ENCODE data around the gene EPX. TPM values are rescaled to one million over a fixed set of nuclear protein-coding genes. Genes with fewer than 3 reads are reported as not detected.
"Not testable (repeated sequence)": the region's sequence is repeated elsewhere in the genome, so short reads cannot be mapped to it uniquely, and the experiment has no call there.

Gene EPX, protein sequence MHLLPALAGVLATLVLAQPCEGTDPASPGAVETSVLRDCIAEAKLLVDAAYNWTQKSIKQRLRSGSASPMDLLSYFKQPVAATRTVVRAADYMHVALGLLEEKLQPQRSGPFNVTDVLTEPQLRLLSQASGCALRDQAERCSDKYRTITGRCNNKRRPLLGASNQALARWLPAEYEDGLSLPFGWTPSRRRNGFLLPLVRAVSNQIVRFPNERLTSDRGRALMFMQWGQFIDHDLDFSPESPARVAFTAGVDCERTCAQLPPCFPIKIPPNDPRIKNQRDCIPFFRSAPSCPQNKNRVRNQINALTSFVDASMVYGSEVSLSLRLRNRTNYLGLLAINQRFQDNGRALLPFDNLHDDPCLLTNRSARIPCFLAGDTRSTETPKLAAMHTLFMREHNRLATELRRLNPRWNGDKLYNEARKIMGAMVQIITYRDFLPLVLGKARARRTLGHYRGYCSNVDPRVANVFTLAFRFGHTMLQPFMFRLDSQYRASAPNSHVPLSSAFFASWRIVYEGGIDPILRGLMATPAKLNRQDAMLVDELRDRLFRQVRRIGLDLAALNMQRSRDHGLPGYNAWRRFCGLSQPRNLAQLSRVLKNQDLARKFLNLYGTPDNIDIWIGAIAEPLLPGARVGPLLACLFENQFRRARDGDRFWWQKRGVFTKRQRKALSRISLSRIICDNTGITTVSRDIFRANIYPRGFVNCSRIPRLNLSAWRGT
- total RNA-seq (not detected), polyA plus RNA-seq (not detected), total RNA-seq (0 reads per million in 6 experiments)

DNA sequence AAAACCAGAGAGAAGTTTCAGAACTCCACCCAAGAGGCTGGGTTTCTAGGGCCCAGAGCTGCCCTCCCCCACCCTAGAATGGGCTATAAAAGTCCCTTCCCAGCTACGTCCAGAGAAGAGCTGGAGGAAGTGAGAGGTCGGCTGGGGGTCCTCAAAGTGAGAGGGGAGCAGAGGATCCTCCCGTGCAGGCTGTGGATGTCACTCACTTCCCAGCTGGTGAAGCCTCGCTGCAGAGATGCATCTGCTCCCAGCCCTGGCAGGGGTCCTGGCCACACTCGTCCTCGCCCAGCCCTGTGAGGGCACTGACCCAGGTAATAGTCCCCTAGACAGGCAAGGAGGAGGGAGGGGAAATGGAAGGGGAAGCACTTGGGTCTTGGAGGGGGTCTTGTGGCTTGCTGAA, at the start of gene EPX:
EPX (plus strand) TSS at position 115 of the 400 bp plus-strand sequence; CDS start at position 236, 121 bp downstream.
- Mint-ChIP-seq H3K9me3 (no peaks in the 10 kb centered on the region), H3K27ac (peak within 1 kb of the TSS in 1 of 10 donors; percentile 59), H3K36me3 (no peaks in the 10 kb centered on the region), H3K27me3 (peaks cover 4 to 37% (median 31%) of the 10 kb centered on the region in 5 donors), H3K4me3 (no peak within 1 kb of the TSS), H3K4me1 (peaks cover 0 to 2% (median under 1%) of the 10 kb centered on the region in 4 donors)
- no peak for DNase-seq
- no peak for ATAC-seq
- POLR2A ChIA-PET, result no interaction called here

DNA sequence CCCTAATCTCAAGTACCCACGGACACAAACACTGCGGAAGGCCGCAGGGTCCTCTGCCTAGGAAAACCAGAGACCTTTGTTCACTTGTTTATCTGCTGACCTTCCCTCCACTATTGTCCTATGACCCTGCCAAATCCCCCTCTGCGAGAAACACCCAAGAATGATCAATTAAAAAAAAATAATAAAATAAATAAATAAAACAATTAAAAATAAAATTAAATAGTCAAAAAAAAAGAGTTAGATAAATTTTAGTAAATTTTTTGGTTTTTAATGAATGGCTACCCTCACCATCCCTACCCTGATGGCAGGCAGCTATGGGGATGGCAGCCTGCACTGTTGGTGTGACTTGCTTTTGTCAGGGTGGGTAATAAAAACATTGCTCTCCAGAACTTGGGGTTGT, 49.2 kb upstream of the EPX start:
- POLR2A ChIA-PET, DNase-seq, ATAC-seq, H3K27ac Mint-ChIP-seq, H3K27me3 Mint-ChIP-seq, H3K4me1 Mint-ChIP-seq, H3K4me3 Mint-ChIP-seq: not testable (repeated sequence)
- Mint-ChIP-seq H3K9me3 (peaks cover 13 to 51% (median 39%) of the 10 kb centered on the region in 9 donors), H3K36me3 (peaks cover 0 to 48% (median 37%) of the 10 kb centered on the region in 3 donors)

DNA sequence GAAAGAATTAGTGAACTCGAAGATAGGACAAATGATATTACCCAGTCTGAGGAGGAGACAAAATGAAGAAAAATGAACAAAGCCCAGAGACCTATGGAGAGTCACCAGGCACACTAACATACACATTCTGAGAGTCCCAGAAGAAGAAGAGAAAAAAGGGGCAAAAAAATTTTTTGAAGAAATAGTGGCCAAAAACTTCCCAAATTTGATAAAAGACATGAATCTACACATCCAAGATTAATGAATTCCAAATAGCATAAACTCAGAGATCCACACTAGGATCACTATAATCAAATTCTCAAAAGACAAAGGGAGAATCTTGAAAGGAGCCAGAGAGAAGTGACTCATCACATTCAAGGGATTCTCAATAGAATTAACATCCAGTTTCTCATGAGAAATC, 47.7 kb upstream of the EPX start:
- POLR2A ChIA-PET, result no interaction called here
- peaks cover 0 to 3% (median 0%) of the 10 kb centered on the region in 5 donors for H3K27me3 Mint-ChIP-seq
- no peak for ATAC-seq
- H3K4me3 Mint-ChIP-seq, result no peak overlapping the region
- peaks cover 16 to 58% (median 48%) of the 10 kb centered on the region in 9 donors for H3K9me3 Mint-ChIP-seq
- DNase-seq, result no peak
- H3K36me3 Mint-ChIP-seq, result peaks cover 0 to 53% (median 39%) of the 10 kb centered on the region in 3 donors
- no peak overlapping the region for H3K27ac Mint-ChIP-seq
- H3K4me1 Mint-ChIP-seq, result peaks cover 6 to 11% (median 8%) of the 10 kb centered on the region in 4 donors

DNA sequence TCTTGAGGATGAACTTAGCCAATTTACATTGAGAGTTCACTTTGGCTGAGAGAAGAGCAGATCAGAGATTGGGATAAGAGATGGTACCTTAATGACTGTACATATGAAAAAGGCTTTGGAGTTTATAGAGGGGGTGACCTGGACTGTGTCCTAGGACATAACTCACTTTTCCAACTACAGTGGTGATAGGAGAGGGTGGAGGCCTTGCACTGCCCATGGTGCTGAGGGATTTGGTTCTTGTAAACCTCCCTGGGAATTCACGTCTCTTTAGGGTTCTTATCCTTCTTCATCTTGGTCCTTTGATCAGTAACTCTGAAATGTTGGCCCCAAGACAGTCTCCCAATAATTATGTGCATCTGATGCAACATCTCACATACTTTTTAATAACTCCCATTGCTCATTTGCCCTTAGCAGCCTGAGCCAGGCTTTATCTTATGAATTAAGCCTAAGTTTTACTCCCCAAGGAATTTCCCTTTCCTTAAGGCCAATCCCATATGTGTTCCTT, 44.5 kb upstream of the EPX start, which contains the start of gene OR4D1:
OR4D1 (plus strand) TSS at position 455 of the 505 bp plus-strand sequence. CDS start 6,770 bp downstream, outside the sequence.
- DNase-seq (no peak), ATAC-seq (no peak)
- H3K4me3 Mint-ChIP-seq, result no peak within 1 kb of the TSS
- peaks cover 16 to 67% (median 49%) of the 10 kb centered on the region in 9 donors for H3K9me3 Mint-ChIP-seq
- peaks cover 0 to 53% (median 37%) of the 10 kb centered on the region in 3 donors for H3K36me3 Mint-ChIP-seq
- H3K27me3 Mint-ChIP-seq, result no peaks in the 10 kb centered on the region
- peaks cover 22 to 38% (median 31%) of the 10 kb centered on the region in 4 donors for H3K4me1 Mint-ChIP-seq
- POLR2A ChIA-PET, result no interaction called here
- peak within 1 kb of the TSS in 5 of 10 donors; percentile 35 to 78 (median 49) for H3K27ac Mint-ChIP-seq

DNA sequence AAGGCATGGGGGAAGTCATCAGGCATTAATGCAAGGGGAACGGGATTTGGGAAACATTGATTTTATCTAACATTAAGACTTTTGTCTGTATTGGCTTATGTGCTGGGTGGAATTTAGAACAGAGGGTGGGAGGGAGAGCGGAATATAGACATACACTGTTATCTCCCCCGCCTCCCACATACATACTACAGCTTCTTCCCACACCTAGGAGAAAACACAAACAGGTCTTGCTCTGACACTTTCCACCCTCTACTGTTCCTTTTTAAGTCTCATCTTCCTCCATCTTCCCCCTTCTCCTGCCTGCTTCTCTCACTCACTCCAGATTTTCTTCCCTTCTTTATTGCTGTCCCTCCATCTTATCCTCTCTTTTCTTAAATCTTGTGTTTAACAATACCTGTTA, 43.9 kb upstream of the EPX start:
- POLR2A ChIA-PET, result interaction anchor here (0.8 kb wide), 1 partner anchor 22 kb away, joined by 3 read pairs; no protein-coding TSS in a partner anchor
- H3K27me3 Mint-ChIP-seq, result no peaks in the 10 kb centered on the region
- H3K9me3 Mint-ChIP-seq, result peaks cover 16 to 66% (median 48%) of the 10 kb centered on the region in 9 donors
- no peak overlapping the region for H3K4me3 Mint-ChIP-seq
- peaks cover 24 to 44% (median 37%) of the 10 kb centered on the region in 4 donors for H3K4me1 Mint-ChIP-seq
- peak overlapping the region in 2 of 10 donors; percentile 20 to 78 for H3K27ac Mint-ChIP-seq
- peaks cover 0 to 52% (median 37%) of the 10 kb centered on the region in 3 donors for H3K36me3 Mint-ChIP-seq
- DNase-seq (no peak), ATAC-seq (no peak)

DNA sequence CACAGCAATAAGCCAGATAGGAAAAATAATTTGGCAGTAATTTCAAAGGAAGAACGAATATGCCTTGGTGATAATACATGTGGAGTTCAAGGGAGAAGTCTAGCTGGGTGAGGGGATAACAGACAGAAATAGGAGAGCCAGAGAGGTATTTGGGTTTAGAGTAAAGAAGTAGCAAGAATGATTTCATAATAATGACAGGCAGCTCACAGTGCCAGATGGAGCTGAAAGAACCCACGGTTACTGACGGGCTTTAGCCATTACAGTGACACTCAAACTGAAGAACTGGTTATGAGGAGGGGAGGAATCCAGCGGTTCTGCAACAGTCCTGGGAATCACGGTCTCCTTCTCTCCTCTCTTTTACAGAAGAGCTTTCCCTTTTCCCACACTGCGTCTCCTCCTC, 42.1 kb upstream of the EPX start:
- Mint-ChIP-seq H3K9me3 (peaks cover 19 to 53% (median 30%) of the 10 kb centered on the region in 9 donors), H3K4me1 (peaks cover 34 to 62% (median 54%) of the 10 kb centered on the region in 4 donors), H3K4me3 (peak overlapping the region in 2 of 10 donors; percentile 15 to 22), H3K27me3 (no peaks in the 10 kb centered on the region), H3K27ac (peak overlapping the region in 8 of 10 donors; percentile 1 to 73 (median 22)), H3K36me3 (peaks cover 0 to 39% (median 33%) of the 10 kb centered on the region in 3 donors)
- ATAC-seq, result no peak
- POLR2A ChIA-PET, result interaction anchor here (1.7 to 2.2 kb wide), 2 partner anchors 20 to 27 kb away, joined by 5 to 11 read pairs; no protein-coding TSS in a partner anchor
- no peak for DNase-seq

DNA sequence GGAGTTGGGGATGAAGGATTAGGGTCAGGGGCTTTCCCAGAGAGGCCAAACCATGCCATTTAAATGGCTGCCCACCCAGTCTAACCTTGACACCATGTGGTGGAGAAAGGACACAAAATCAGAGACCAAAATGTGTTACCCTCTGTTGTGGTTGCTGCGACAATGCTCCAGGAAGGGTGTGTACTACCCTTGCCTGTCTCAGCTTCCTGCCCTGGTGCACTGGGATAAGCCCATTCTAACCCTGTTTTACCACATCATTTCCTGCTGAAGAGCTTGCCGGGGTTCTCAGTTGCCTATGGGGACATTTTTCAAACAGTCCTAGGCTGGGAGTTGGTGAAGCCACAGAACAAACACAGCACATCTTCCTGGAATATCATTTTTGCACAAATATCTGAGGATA, 39.5 kb upstream of the EPX start:
- H3K27ac Mint-ChIP-seq, result peak overlapping the region; percentile 95 to 98 (median 96)
- H3K36me3 Mint-ChIP-seq, result peaks cover 0 to 23% (median 17%) of the 10 kb centered on the region in 3 donors
- peaks cover 0 to 33% (median 10%) of the 10 kb centered on the region in 9 donors for H3K9me3 Mint-ChIP-seq
- peak overlapping the region; percentile 29 to 92 (median 74) for H3K4me3 Mint-ChIP-seq
- peaks cover 42 to 80% (median 77%) of the 10 kb centered on the region in 4 donors for H3K4me1 Mint-ChIP-seq
- H3K27me3 Mint-ChIP-seq, result peaks cover 0 to 1% (median 0%) of the 10 kb centered on the region in 5 donors
- DNase-seq, result peak in 9 of 10 donors; percentile 27 to 83 (median 68)
- POLR2A ChIA-PET, result interaction anchor here (0.6 to 3.4 kb wide), 10 partner anchors 17 to 479 kb away, joined by 3 to 14 read pairs (median 4); partner anchors contain the start of genes DYNLL2 and MKS1
- peak; percentile 72 to 84 for ATAC-seq

DNA sequence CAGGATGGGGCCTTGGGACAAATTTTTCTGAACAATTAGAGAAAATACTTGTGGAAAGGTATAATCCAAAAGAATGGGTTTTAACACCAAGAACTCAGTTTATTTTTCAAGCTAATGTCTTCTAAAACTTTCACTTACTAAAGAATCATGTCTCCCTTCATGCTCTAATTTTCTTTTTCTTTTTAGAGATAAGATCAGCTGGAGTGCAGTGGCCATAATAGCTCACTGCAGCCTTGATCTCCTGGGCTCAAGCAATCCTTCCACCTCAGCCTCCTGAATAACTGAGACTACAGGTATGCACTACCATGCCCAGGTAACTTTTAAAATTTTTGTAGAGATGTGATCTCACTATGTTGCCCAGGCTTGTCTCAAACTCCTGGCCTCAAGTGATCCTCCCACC, 38.9 kb upstream of the EPX start:
- H3K27me3 Mint-ChIP-seq, result peaks cover 0 to 1% (median 0%) of the 10 kb centered on the region in 5 donors
- no peak for ATAC-seq
- peaks cover 0 to 23% (median 15%) of the 10 kb centered on the region in 3 donors for H3K36me3 Mint-ChIP-seq
- no peak for DNase-seq
- peaks cover 41 to 82% (median 80%) of the 10 kb centered on the region in 4 donors for H3K4me1 Mint-ChIP-seq
- H3K27ac Mint-ChIP-seq, result peak overlapping the region; percentile 95 to 98 (median 96)
- POLR2A ChIA-PET, result interaction anchor here (0.6 to 3.4 kb wide), 12 partner anchors 17 to 478 kb away, joined by 3 to 14 read pairs (median 4); partner anchors contain the start of genes DYNLL2 and MKS1
- peak overlapping the region in 8 of 10 donors; percentile 29 to 92 (median 74) for H3K4me3 Mint-ChIP-seq
- H3K9me3 Mint-ChIP-seq, result peaks cover 0 to 27% (median 10%) of the 10 kb centered on the region in 9 donors

DNA sequence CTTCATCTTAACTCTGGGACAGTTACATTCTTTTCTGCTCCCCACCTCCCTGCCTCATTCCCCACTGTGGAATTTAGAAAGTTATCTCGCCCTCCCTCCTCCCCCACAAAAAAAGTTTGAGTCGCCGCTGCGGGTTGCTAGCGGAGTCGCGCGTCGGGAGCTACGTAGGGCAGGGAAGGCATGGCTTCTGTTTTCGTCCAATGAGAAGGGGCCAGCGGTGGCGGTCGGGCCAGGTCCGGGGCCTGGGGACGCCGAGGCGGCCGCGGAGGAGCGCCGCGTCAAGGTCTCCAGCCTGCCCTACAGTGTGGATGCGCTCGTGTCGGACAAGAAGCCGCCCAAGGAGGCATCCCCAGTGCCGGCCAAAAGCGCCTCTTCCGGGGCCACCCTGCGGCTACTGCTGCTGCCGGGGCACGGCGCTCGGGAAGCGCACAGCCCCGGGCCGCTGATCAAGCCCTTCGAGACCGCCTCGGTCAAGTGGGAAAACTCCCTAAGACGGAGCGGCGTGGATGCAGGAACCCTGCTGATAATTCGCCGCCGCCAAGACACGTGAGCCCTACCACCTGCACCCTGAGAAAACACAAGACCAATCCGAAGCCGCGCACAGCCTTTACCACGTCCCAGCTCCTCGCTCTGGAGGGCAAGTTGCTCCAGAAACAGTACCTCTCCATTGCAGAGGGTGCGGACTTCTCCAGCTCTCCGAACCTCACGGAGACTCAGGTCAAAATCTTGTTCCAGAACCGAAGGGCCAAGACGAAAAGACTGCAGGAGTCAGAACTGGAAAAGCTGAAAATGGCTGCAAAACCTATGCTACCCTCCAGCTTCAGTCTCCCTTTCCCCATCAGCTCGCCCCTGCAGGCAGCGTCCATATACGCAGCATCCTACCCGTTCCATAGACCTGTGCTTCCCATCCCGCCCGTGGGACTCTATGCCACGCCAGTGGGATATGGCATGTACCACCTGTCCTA, 35.4 kb upstream of the EPX start:
- peak overlapping the region; percentile 92 to 99 (median 95) for H3K4me3 Mint-ChIP-seq
- peaks cover 2 to 26% (median 15%) of the 10 kb centered on the region in 3 donors for H3K36me3 Mint-ChIP-seq
- POLR2A ChIA-PET, result interaction anchor here (0.7 to 2.1 kb wide), 7 partner anchors 8 to 304 kb away, joined by 3 to 15 read pairs (median 4); partner anchors contain the start of genes MKS1 and OR4D2
- H3K27ac Mint-ChIP-seq, result peak overlapping the region; percentile 93 to 99 (median 96)
- peak; percentile 30 to 77 (median 54) for DNase-seq
- H3K9me3 Mint-ChIP-seq, result peaks cover 2 to 12% (median 7%) of the 10 kb centered on the region in 9 donors
- H3K27me3 Mint-ChIP-seq, result peaks cover 0 to 3% (median 0%) of the 10 kb centered on the region in 5 donors
- peak; percentile 66 to 69 for ATAC-seq
- H3K4me1 Mint-ChIP-seq, result peaks cover 32 to 75% (median 65%) of the 10 kb centered on the region in 4 donors

DNA sequence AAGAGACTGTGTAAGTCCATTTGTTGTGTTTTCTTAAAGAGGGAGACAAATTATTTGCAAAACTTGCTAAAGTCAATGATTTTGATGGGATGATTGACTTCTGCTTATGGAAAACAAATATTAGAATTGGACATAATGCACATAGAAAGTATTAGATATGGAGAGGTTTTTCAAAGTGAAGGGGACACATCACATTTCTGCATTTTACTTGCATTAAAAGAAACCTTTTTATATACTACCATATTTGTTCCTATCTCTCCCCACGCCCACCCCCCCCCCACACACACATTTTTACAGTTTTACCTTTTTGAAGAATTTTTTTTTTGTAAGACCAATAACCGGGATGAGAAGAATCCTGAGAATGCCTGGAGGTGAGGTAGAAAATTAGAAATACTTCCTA, 34.3 kb upstream of the EPX start:
- Mint-ChIP-seq H3K9me3 (peaks cover 2 to 12% (median 7%) of the 10 kb centered on the region in 9 donors), H3K27me3 (peaks cover 0 to 3% (median 0%) of the 10 kb centered on the region in 5 donors), H3K27ac (peak overlapping the region in 6 of 10 donors; percentile 31 to 99 (median 72)), H3K4me1 (peaks cover 24 to 65% (median 54%) of the 10 kb centered on the region in 4 donors), H3K36me3 (peaks cover 2 to 26% (median 19%) of the 10 kb centered on the region in 3 donors), H3K4me3 (peak overlapping the region; percentile 19 to 95 (median 46))
- no peak for ATAC-seq
- no peak for DNase-seq
- POLR2A ChIA-PET, result interaction anchor here (1.7 to 2.1 kb wide), 2 partner anchors 9 to 12 kb away, joined by 4 to 15 read pairs; partner anchors contain the start of gene OR4D2
